PC-3 (cell line): ENCODE measurements around the gene VEGFA. TPM values are rescaled to one million over a fixed set of nuclear protein-coding genes. Genes with fewer than 3 reads are reported as not detected.

Experiments
- ATAC-seq: fragments of 200-7000 bp; cut with Tn5 transposase; 2 replicates; pipeline ENCODE4 v1.9.1; 2020; ENCODE audit warnings: mild to moderate bottlenecking, moderate library complexity
- BruUV-seq: library from RNA; stranded (reverse); fragments of 400-500 nt; replicated peaks from 2 replicates; lab custom pipeline; 2021; lab: Mats Ljungman, UMichigan
- CTCF ChIA-PET: fragments of 300-600 bp; sonication (Branson Sonifier 250); formaldehyde crosslinking; loops from one replicate; lab custom pipeline; 2022; ENCODE audit warnings: antibody characterized with exemption; lab: Charles Lee
- POLR2A ChIA-PET: fragments of 300-600 bp; sonication (Branson Sonifier 250); formaldehyde crosslinking; loops from one replicate; lab custom pipeline; 2022; ENCODE audit warnings: antibody characterized with exemption; ENCODE audit not compliant: unreplicated experiment; lab: Charles Lee
- DNase-seq: peaks from one replicate; pipeline ENCODE4 v3.0.0-alpha.2; 2015
- H2AFZ ChIP-seq: fragments of 300-600 bp; sonication (generic); 2 replicates; pipeline ENCODE4 v1.6.0; 2016; ENCODE audit warnings: antibody characterized with exemption, low read length
- H3F3A ChIP-seq: fragments of 300-600 bp; sonication (generic); one replicate; pipeline ENCODE4 v1.6.0; 2017; ENCODE audit warnings: antibody characterized with exemption, low read length, control low read depth, mild to moderate bottlenecking; ENCODE audit not compliant: unreplicated experiment
- H3K27ac ChIP-seq: fragments of 300-600 bp; sonication (generic); 2 replicates; pipeline ENCODE4 v1.5.1; 2016; ENCODE audit warnings: mild to moderate bottlenecking, low read length
- H3K27me3 ChIP-seq: fragments of 300-600 bp; sonication (generic); 2 replicates; pipeline ENCODE4 v1.6.1; 2016; ENCODE audit warnings: low read length, mixed read lengths
- H3K36me3 ChIP-seq: fragments of 300-600 bp; sonication (generic); 2 replicates; pipeline ENCODE4 v1.6.1; 2016; ENCODE audit warnings: low read depth, mixed run types, low read length, mixed read lengths
- H3K4me1 ChIP-seq: fragments of 300-600 bp; sonication (generic); 2 replicates; pipeline ENCODE4 v1.5.1; 2016; ENCODE audit warnings: low read length; ENCODE audit not compliant: insufficient read depth
- H3K4me2 ChIP-seq: fragments of 300-600 bp; sonication (generic); 2 replicates; pipeline ENCODE4 v1.6.0; 2016; ENCODE audit warnings: low read length
- H3K4me3 ChIP-seq: fragments of 300-600 bp; sonication (generic); 2 replicates; pipeline ENCODE4 v1.5.1; 2016; ENCODE audit warnings: mild to moderate bottlenecking, low read length, mixed read lengths
- H3K79me2 ChIP-seq: fragments of 300-600 bp; sonication (generic); 2 replicates; pipeline ENCODE4 v1.6.1; 2017; ENCODE audit warnings: low read length, mixed read lengths
- H3K9ac ChIP-seq: fragments of 300-600 bp; sonication (generic); 2 replicates; pipeline ENCODE4 v1.6.0; 2016; ENCODE audit warnings: mild to moderate bottlenecking, low read length
- H3K9me2 ChIP-seq: fragments of 300-600 bp; sonication (generic); replicated peaks from 2 replicates; pipeline ENCODE4 v1.6.1; 2016; ENCODE audit warnings: mixed run types, low read length, mixed read lengths
- H3K9me3 ChIP-seq: fragments of 300-600 bp; sonication (generic); 2 replicates; pipeline ENCODE4 v1.6.1; 2016; ENCODE audit warnings: low read length, mixed read lengths
- H4K20me1 ChIP-seq: fragments of 300-600 bp; sonication (generic); 2 replicates; pipeline ENCODE4 v1.6.1; 2016; ENCODE audit warnings: low read length, mixed read lengths
- EZH2 ChIP-seq: fragments of 300-600 bp; sonication (generic); IDR thresholded peaks from one replicate; pipeline ENCODE4 v1.6.1; 2017; ENCODE audit warnings: antibody characterized with exemption, mild to moderate bottlenecking, low read length; ENCODE audit not compliant: unreplicated experiment
- EZH2phosphoT487 ChIP-seq: fragments of 300-600 bp; sonication (generic); IDR thresholded peaks from 2 replicates; pipeline ENCODE4 v1.6.1; 2018; ENCODE audit warnings: mild to moderate bottlenecking, antibody characterized with exemption, low read length, borderline replicate concordance
- intact Hi-C: fragments of 100-400 bp; cut with micrococcal nuclease; formaldehyde crosslinking; loops from 2 replicates; pipeline ENCODE4 v1.9.0; 2023
- total RNA-seq: library from RNA; depleted of rRNA; stranded (reverse); fragments of >200 nt; gene quantifications from 2 replicates; pipeline ENCODE4 v1.2.3, GENCODE V29; 2014
- TF ChIP-seq, protein P1 (sequence below): fragments of 300-600 bp; sonication (generic); conservative IDR thresholded peaks from 2 replicates; pipeline ENCODE4 v1.5.1; 2017; ENCODE audit warnings: antibody characterized with exemption, low read depth, mild to moderate bottlenecking, low read length

VEGFA gene
- total RNA-seq, 1 experiment from 2014 or later, result 146 TPM

- Histone ChIP-seq H3F3A (no peaks in the 10 kb centered on the region), H3K27ac (no peak overlapping the region), H3K9me3 (no peaks in the 10 kb centered on the region), H3K9ac (no peak overlapping the region), H4K20me1 (no peaks in the 10 kb centered on the region), H3K4me2 (no peak overlapping the region), H3K4me1 (peaks cover 9% of the 10 kb centered on the region), H3K9me2 (no peaks in the 10 kb centered on the region; the same call in 1 of the 2 replicates), H2AFZ (no peak overlapping the region), H3K4me3 (no peak overlapping the region), H3K27me3 (no peaks in the 10 kb centered on the region), H3K36me3 (no peaks in the 10 kb centered on the region), H3K79me2 (no peaks in the 10 kb centered on the region)
- no peak for ATAC-seq
- intact Hi-C loops, result no loop called here
- no TSS peak for BruUV-seq
- no peak for DNase-seq
- TF ChIP-seq EZH2phosphoT487, result no peak
- TF ChIP-seq, protein P1, sequence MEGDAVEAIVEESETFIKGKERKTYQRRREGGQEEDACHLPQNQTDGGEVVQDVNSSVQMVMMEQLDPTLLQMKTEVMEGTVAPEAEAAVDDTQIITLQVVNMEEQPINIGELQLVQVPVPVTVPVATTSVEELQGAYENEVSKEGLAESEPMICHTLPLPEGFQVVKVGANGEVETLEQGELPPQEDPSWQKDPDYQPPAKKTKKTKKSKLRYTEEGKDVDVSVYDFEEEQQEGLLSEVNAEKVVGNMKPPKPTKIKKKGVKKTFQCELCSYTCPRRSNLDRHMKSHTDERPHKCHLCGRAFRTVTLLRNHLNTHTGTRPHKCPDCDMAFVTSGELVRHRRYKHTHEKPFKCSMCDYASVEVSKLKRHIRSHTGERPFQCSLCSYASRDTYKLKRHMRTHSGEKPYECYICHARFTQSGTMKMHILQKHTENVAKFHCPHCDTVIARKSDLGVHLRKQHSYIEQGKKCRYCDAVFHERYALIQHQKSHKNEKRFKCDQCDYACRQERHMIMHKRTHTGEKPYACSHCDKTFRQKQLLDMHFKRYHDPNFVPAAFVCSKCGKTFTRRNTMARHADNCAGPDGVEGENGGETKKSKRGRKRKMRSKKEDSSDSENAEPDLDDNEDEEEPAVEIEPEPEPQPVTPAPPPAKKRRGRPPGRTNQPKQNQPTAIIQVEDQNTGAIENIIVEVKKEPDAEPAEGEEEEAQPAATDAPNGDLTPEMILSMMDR, result no peak
- no peak for TF ChIP-seq EZH2
- ChIA-PET POLR2A (no interaction called here), CTCF (no interaction called here)
Measured at GRCh38 chr6:43744491-43744890, 25.5 kb upstream of the VEGFA start.

GRCh38 chr6:43744931-43745727 is 24.9 kb upstream of the VEGFA start:
- Histone ChIP-seq H3K4me1 (peaks cover 9% of the 10 kb centered on the region), H2AFZ (peak overlapping the region; percentile 55), H3K9me3 (no peaks in the 10 kb centered on the region), H3K36me3 (no peaks in the 10 kb centered on the region), H4K20me1 (no peaks in the 10 kb centered on the region), H3F3A (no peaks in the 10 kb centered on the region), H3K4me3 (no peak overlapping the region), H3K9ac (no peak overlapping the region), H3K27me3 (no peaks in the 10 kb centered on the region), H3K4me2 (0 out of 2 replicates have a peak overlapping the region, but pooled peaks have one; percentile 16), H3K27ac (no peak overlapping the region), H3K79me2 (no peaks in the 10 kb centered on the region), H3K9me2 (no peaks in the 10 kb centered on the region; the same call in 1 of the 2 replicates)
- POLR2A ChIA-PET, result interaction anchor here (0.6 kb wide), 1 partner anchor 468 kb away, joined by 3 read pairs; no protein-coding TSS in a partner anchor
- TF ChIP-seq, protein P1, result no peak
- TF ChIP-seq EZH2, result no peak
- CTCF ChIA-PET, result no interaction called here
- no TSS peak for BruUV-seq
- intact Hi-C loops, result no loop called here
- DNase-seq, result peak; percentile 45
- peak; percentile 57 for ATAC-seq

- intact Hi-C loops, result no loop called here
- Histone ChIP-seq H2AFZ (no peak overlapping the region), H3K79me2 (no peaks in the 10 kb centered on the region), H3K9me3 (no peaks in the 10 kb centered on the region), H3K4me2 (no peak overlapping the region), H4K20me1 (no peaks in the 10 kb centered on the region), H3K36me3 (no peaks in the 10 kb centered on the region), H3K4me3 (no peak overlapping the region), H3K27me3 (no peaks in the 10 kb centered on the region), H3K9me2 (no peaks in the 10 kb centered on the region; the same call in 1 of the 2 replicates), H3K4me1 (peaks cover 9% of the 10 kb centered on the region), H3K27ac (no peak overlapping the region), H3F3A (no peaks in the 10 kb centered on the region), H3K9ac (no peak overlapping the region)
- no TSS peak for BruUV-seq
- DNase-seq, result no peak
- no peak for ATAC-seq
- ChIA-PET POLR2A (no interaction called here), CTCF (no interaction called here)
- TF ChIP-seq, protein P1, result no peak
- TF ChIP-seq EZH2, result no peak
- no peak for TF ChIP-seq EZH2phosphoT487
Measured at GRCh38 chr6:43746071-43746470, 23.9 kb upstream of the VEGFA start.
